Endothelial cell (in vitro differentiated cells): Measurements from ENCODE around the gene ENKD1. TPM values are rescaled to one million over a fixed set of nuclear protein-coding genes. Genes with fewer than 3 reads are reported as not detected.

Experiments used
- DNase-seq: peaks from one replicate; pipeline ENCODE4 v3.0.0; 2021; ENCODE audit warnings: low spot score
- H3K27ac Mint-ChIP-seq: one replicate; pipeline ENCODE4 v1.8.0; 2021; ENCODE audit warnings: mixed read lengths, inconsistent platforms; ENCODE audit not compliant: unreplicated experiment
- H3K27me3 Mint-ChIP-seq: one replicate; pipeline ENCODE4 v1.8.0; 2021; ENCODE audit warnings: mild to moderate bottlenecking, moderate library complexity, mixed read lengths, inconsistent platforms; ENCODE audit not compliant: unreplicated experiment
- H3K36me3 Mint-ChIP-seq: one replicate; pipeline ENCODE4 v1.8.0; 2021; ENCODE audit warnings: mild to moderate bottlenecking, low read depth, mixed read lengths, inconsistent platforms; ENCODE audit not compliant: unreplicated experiment
- H3K4me1 Mint-ChIP-seq: one replicate; pipeline ENCODE4 v1.8.0; 2021; ENCODE audit warnings: mild to moderate bottlenecking, mixed read lengths, inconsistent platforms; ENCODE audit not compliant: unreplicated experiment
- H3K4me3 Mint-ChIP-seq: one replicate; pipeline ENCODE4 v1.8.0; 2021; ENCODE audit warnings: mild to moderate bottlenecking, mixed read lengths, inconsistent platforms; ENCODE audit not compliant: unreplicated experiment
- H3K9me3 Mint-ChIP-seq: one replicate; pipeline ENCODE4 v1.8.0; 2021; ENCODE audit warnings: mixed read lengths, inconsistent platforms; ENCODE audit not compliant: unreplicated experiment
- CTCF ChIP-seq: fragments of 200-600 bp; sonication (generic); IDR thresholded peaks from one replicate; pipeline ENCODE4 v1.5.0; 2021; ENCODE audit warnings: antibody characterized with exemption; ENCODE audit not compliant: unreplicated experiment
- total RNA-seq: library from RNA; stranded (reverse); fragmentation: NEBNext Ultra II Directional; extraction: Animal tissue kit (Norgen Biotek cat#: 25700); gene quantifications from one replicate; pipeline ENCODE4 v1.2.1, GENCODE V29; 2021; ENCODE audit not compliant: unreplicated experiment

Gene ENKD1
- total RNA-seq, 1 donor from 2014 or later = 9.9 TPM

GRCh38 chr16:67658849-67659674, 7.5 kb downstream of the ENKD1 start:
- no peak for DNase-seq
- Mint-ChIP-seq H3K27ac (peak overlapping the region; percentile 24), H3K9me3 (no peaks in the 10 kb centered on the region), H3K4me3 (peak overlapping the region; percentile 86), H3K36me3 (peaks cover 7% of the 10 kb centered on the region), H3K27me3 (peaks cover 26% of the 10 kb centered on the region), H3K4me1 (peaks cover 1% of the 10 kb centered on the region)
- no peak for TF ChIP-seq CTCF

- no peak for DNase-seq
- no peak overlapping the region for H3K27ac Mint-ChIP-seq
- no peak for TF ChIP-seq CTCF
- peaks cover 2% of the 10 kb centered on the region for H3K4me1 Mint-ChIP-seq
- no peak overlapping the region for H3K4me3 Mint-ChIP-seq
- no peaks in the 10 kb centered on the region for H3K9me3 Mint-ChIP-seq
- peaks cover 27% of the 10 kb centered on the region for H3K27me3 Mint-ChIP-seq
- H3K36me3 Mint-ChIP-seq = peaks cover 6% of the 10 kb centered on the region
Observed at GRCh38 chr16:67657751-67658518, 8.6 kb downstream of the ENKD1 start.

DNA sequence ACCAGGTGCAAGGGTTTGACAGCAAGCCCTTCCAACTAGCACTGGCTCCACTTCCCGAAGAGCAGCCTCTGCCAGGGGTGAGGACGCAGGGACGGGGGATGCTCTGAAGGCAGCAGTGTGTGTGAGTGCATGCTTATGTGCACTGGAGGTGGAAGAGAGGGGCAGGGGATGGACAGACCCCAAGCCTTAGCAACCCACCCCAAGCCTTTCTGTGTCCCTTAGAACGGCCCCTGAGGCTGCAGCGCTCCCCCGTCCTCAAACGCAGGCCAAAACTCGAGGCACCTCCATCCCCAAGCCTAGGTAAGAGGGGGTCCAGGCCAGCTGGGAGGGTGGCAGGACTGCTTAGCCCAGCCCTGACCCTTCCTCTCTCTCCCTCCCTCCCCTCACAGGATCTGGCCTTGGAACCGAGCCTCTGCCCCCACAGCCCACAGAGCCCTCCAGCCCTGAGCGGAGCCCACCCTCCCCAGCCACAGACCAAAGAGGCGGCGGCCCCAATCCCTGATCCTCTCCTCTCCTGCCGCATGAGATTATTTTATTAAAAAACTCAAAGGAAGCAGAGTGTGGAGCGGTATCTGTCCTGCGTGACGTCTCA, 9.4 kb downstream of the ENKD1 start:
- DNase-seq = no peak
- peaks cover 6% of the 10 kb centered on the region for H3K36me3 Mint-ChIP-seq
- H3K4me1 Mint-ChIP-seq = peaks cover 4% of the 10 kb centered on the region
- H3K4me3 Mint-ChIP-seq = no peak overlapping the region
- no peaks in the 10 kb centered on the region for H3K9me3 Mint-ChIP-seq
- H3K27me3 Mint-ChIP-seq = peaks cover 29% of the 10 kb centered on the region
- no peak overlapping the region for H3K27ac Mint-ChIP-seq
- TF ChIP-seq CTCF = no peak

DNA sequence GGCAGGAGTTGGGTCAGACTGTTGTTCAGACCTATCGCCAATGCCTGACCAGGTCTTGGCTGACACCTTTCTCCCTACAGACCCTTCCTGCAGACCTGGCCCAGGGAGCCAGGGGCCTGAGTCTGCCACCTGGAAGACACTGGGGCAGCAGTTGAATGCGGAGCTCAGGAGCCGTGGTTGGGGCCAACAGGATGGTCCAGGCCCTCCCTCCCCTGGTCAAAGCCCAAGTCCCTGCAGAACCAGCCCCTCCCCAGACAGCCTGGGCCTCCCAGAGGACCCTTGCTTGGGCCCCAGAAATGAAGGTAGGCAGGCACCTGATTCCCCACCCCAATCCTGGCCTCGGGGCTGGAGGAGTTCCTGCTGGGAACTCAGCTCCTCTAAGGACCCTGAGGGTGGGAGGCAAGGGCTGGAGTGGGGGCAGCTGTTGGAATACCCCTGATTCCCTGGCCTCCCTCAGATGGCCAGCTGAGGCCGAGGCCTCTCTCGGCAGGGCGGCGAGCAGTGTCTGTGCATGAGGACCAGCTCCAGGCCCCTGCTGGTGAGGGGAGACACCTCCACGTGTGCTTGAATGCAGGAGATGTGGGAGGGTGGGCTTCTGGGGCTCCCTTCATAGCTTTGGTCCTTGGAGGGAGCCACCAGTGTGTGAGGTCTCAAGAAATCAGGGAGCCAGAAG, 10.1 kb downstream of the ENKD1 start:
- Mint-ChIP-seq H3K4me1 (peaks cover 6% of the 10 kb centered on the region), H3K4me3 (no peak overlapping the region), H3K27ac (no peak overlapping the region), H3K9me3 (no peaks in the 10 kb centered on the region), H3K36me3 (peaks cover 6% of the 10 kb centered on the region), H3K27me3 (peaks cover 29% of the 10 kb centered on the region)
- no peak for DNase-seq
- TF ChIP-seq CTCF = no peak
